ENCODE data around the gene C11orf24. TPM values are rescaled to one million over a fixed set of nuclear protein-coding genes. Genes with fewer than 3 reads are reported as not detected.
"Not testable (repeated sequence)": the region's sequence is repeated elsewhere in the genome, so short reads cannot be mapped to it uniquely, and the experiment has no call there.

The C11orf24 gene
- total RNA-seq, 2 donors from 2014 or later, result 25.1 to 61.0 TPM

DNA sequence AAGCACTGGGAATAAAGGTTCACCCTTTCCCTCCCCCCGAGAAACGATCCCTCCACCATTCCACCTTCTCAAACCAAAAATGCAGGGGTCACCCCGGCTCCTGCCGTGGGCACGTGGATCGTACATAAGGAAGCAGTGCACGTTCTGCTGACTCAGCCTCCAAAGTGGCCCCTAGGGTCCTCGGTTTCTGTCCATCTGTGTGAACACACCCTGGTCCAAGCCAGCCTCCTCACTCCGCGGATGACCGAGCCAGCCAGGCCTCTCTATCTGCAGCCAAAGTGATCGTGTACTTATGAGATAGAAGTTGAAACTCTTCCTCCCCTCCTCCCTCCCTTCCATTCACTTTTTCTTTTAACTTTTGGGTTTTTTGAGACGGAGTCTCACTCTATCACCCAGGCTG lies 16.2 kb downstream of the C11orf24 start:
- H3K4me1 ChIP-seq (replicated peaks), result no peaks in the 10 kb centered on the region
- H3K9me3 ChIP-seq, result no peaks in the 10 kb centered on the region
- no peaks in the 10 kb centered on the region for H3K36me3 ChIP-seq
- TF ChIP-seq POLR2AphosphoS5 (IDR thresholded peaks at IDR 0.05) (no peak), POLR2A (IDR thresholded peaks at IDR 0.05) (no peak)
- TF ChIP-seq, protein P1, sequence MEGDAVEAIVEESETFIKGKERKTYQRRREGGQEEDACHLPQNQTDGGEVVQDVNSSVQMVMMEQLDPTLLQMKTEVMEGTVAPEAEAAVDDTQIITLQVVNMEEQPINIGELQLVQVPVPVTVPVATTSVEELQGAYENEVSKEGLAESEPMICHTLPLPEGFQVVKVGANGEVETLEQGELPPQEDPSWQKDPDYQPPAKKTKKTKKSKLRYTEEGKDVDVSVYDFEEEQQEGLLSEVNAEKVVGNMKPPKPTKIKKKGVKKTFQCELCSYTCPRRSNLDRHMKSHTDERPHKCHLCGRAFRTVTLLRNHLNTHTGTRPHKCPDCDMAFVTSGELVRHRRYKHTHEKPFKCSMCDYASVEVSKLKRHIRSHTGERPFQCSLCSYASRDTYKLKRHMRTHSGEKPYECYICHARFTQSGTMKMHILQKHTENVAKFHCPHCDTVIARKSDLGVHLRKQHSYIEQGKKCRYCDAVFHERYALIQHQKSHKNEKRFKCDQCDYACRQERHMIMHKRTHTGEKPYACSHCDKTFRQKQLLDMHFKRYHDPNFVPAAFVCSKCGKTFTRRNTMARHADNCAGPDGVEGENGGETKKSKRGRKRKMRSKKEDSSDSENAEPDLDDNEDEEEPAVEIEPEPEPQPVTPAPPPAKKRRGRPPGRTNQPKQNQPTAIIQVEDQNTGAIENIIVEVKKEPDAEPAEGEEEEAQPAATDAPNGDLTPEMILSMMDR (IDR thresholded peaks at IDR 0.05), result no peak
- no peak overlapping the region for H3K27ac ChIP-seq
- no peaks in the 10 kb centered on the region for H3K27me3 ChIP-seq (replicated peaks; ENCODE audit: insufficient read depth)
- no peak for DNase-seq (ENCODE audit: low spot score)
- 78% methylated on average over 13 of the region's 13 CpGs for WGBS
- intact Hi-C loops (cut with DNase I), result loop anchor here (5.0 kb wide), 1 partner anchor 127 kb away; no protein-coding TSS in a partner anchor
- H3K4me3 ChIP-seq, result no peak overlapping the region

DNA sequence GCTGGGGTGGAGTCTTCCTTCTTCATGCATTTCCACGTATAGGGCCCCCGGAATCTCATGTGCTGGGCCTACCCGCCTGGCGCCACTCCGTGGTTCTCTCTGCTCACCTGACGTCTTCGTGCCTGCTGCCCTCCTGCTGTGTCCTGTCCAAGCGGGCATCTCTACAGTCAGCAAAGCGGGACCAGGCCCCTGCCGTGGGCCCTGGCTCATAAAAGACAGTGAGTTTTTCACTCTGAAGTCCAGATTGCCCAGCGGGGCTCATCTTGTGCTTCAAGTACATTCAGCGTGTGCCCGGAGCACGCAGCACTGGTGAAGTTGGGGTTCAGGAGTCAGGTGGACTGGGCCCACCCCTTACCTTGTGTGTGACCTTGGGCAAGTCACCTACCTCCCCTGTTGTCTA lies 17.4 kb downstream of the C11orf24 start:
- 94% methylated on average over 14 of the region's 14 CpGs for WGBS

DNA sequence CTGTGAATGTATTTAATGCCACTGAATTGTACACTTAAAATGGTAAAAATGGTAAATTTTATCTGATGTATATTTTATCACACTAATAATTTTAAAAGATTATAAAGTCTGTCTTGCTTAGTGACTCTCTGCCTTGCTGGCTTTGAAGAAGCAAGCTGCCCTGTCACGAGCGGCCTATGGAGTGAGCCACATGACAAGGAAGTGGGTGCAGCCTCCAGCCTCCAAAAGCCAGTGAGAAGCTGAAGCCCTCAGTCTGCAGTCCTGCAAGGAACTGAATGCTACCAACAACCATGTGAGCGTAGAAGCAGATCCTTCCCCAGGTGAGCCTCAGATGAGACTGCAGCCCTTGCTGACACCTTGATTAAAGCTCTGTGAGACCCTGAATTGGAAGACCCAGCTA lies 20.0 kb downstream of the C11orf24 start:
- Histone ChIP-seq H3K9me3 (no peaks in the 10 kb centered on the region), H3K27ac (no peak overlapping the region), H3K4me3 (no peak overlapping the region), H3K27me3 (replicated peaks; ENCODE audit: insufficient read depth) (no peaks in the 10 kb centered on the region), H3K36me3 (no peaks in the 10 kb centered on the region), H3K4me1 (replicated peaks) (no peaks in the 10 kb centered on the region)
- TF ChIP-seq, protein P1 (IDR thresholded peaks at IDR 0.05), result no peak
- TF ChIP-seq POLR2A (IDR thresholded peaks at IDR 0.05) (no peak), POLR2AphosphoS5 (IDR thresholded peaks at IDR 0.05) (no peak)
- 69% methylated on average over 3 of the region's 3 CpGs for WGBS
- DNase-seq (ENCODE audit: low spot score), result no peak
- intact Hi-C loops (cut with DNase I), result no loop called here

More for the DNA sequence above, 17.4 kb downstream of the C11orf24 start:
- TF ChIP-seq, protein P1 (IDR thresholded peaks at IDR 0.05), result no peak
- TF ChIP-seq POLR2A (IDR thresholded peaks at IDR 0.05), result no peak
- TF ChIP-seq POLR2AphosphoS5 (IDR thresholded peaks at IDR 0.05), result no peak
- no peak for DNase-seq (ENCODE audit: low spot score)
- H3K9me3 ChIP-seq, result no peaks in the 10 kb centered on the region
- no peak overlapping the region for H3K4me3 ChIP-seq
- H3K27ac ChIP-seq, result no peak overlapping the region
- no peaks in the 10 kb centered on the region for H3K27me3 ChIP-seq (replicated peaks; ENCODE audit: insufficient read depth)
- no peaks in the 10 kb centered on the region for H3K4me1 ChIP-seq (replicated peaks)
- intact Hi-C loops (cut with DNase I), result no loop called here
- H3K36me3 ChIP-seq, result no peaks in the 10 kb centered on the region

DNA sequence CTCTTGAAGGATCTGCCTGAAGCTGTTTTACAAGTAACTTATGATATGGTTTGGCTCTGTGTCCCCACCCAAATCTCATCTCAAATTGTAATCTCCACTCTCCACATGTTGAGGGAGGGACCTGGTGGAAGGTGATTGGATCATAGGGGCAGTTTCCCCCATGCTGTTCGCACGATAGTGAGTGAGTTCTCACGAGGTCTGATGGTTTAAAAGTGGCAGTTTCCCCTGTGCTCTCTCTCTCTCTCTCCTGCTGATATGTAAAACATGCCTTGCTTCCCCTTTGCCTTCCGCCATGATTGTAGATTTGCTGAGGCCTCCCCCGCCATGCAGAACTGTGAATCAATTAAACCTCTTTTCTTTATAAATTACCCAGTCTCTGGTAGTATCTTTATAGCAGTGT lies 26.9 kb downstream of the C11orf24 start:
- intact Hi-C loops (cut with DNase I); H3K27me3 ChIP-seq (replicated peaks; ENCODE audit: insufficient read depth): not testable (repeated sequence)
- 81% methylated on average over 5 of the region's 5 CpGs for WGBS

DNA sequence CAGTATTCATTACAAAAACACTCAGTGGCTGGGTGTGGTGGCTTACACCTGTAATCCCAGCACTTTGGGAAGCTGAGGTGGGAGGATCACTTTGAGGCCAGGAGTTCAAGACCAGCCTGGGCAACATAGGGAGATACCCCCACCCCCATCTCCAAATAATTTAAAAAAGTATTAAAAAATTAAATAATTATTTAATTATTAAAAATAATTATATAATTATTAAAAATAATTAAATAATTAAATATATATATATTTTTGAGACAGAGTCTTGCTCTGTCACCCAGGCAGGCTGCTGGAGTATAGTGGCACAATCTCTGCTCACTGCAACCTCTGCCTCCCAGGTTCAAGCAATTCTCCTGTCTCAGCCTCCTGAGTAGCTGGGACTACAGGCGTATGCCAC lies 27.9 kb downstream of the C11orf24 start:
- H3K4me1 ChIP-seq (replicated peaks); H3K36me3 ChIP-seq; H3K27ac ChIP-seq; H3K27me3 ChIP-seq (replicated peaks; ENCODE audit: insufficient read depth); intact Hi-C loops (cut with DNase I); H3K4me3 ChIP-seq; DNase-seq (ENCODE audit: low spot score); H3K9me3 ChIP-seq: not testable (repeated sequence)
- WGBS, result 100% methylated on average over 1 of the region's 1 CpG

More for the DNA sequence above, 26.9 kb downstream of the C11orf24 start:
- not testable (repeated sequence) for H3K9me3 ChIP-seq; H3K4me1 ChIP-seq (replicated peaks); DNase-seq (ENCODE audit: low spot score); H3K27ac ChIP-seq; H3K36me3 ChIP-seq; H3K4me3 ChIP-seq

DNA sequence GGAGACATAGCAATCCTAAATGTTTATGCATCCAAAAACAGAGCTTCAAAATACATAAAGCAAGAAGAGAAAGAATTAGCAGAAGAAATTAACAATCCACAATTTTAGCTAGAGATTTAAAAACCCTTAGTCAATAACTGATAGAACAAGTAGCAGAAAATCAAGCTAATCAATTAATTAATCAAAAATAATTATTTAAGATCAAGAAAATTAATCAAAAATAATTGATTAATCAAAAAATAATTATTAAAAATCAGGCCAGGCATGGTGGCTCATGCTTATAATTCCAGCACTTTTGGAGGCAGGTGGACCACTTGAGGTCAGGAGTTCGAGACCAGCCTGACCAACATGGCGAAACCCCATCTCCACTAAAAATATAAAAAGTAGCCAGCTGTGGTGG lies 29.2 kb downstream of the C11orf24 start:
- intact Hi-C loops (cut with DNase I), result no loop called here
- TF ChIP-seq, protein P1 (IDR thresholded peaks at IDR 0.05), result no peak
- TF ChIP-seq POLR2AphosphoS5 (IDR thresholded peaks at IDR 0.05) (no peak), POLR2A (IDR thresholded peaks at IDR 0.05) (no peak)
- Histone ChIP-seq H3K4me1 (replicated peaks) (no peaks in the 10 kb centered on the region), H3K4me3 (no peak overlapping the region), H3K9me3 (no peaks in the 10 kb centered on the region), H3K36me3 (no peaks in the 10 kb centered on the region), H3K27me3 (replicated peaks; ENCODE audit: insufficient read depth) (no peaks in the 10 kb centered on the region), H3K27ac (no peak overlapping the region)
- WGBS, result 96% methylated on average over 2 of the region's 2 CpGs
- no peak for DNase-seq (ENCODE audit: low spot score)
